ENCODE results near the gene EPHB1. TPM values are rescaled to one million over a fixed set of nuclear protein-coding genes. Genes with fewer than 3 reads are reported as not detected.

The EPHB1 gene
- total and polyA plus RNA-seq, 4 donors = 0.23 to 1.7 (median 0.52) TPM

DNA sequence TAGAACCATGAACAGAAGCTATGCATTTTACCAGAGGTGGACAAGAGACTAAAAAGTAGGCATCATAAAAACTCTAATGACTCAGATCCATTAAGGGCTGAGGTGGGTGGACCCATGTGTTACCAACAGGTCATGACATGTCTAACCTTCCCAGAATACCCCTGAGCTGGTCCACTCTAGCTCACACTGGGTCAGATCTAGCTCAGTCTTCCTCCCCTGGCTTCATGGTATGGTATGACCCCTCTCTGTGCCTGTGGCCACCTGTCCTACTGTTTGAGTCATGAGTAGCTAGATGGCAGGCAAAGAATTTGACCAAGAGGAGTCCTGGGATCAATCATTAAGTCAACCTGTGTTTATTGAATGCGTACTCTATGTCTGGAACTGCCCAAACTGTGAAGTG is 340.4 kb downstream of the EPHB1 start:
- Histone ChIP-seq H3K4me1 (ENCODE audit: control insufficient read depth in 4 of 4, insufficient read depth in 4 of 4, low read length in 3 of 4) (peaks cover under 1 to 3% (median 1%) of the 10 kb centered on the region in 4 donors), H3K27me3 (ENCODE audit: control insufficient read depth in 4 of 4, insufficient read depth in 4 of 4, low read length in 3 of 4) (no peaks in the 10 kb centered on the region), H3K9ac (ENCODE audit: low read depth in 1 of 2, low read length in 2 of 2) (no peak overlapping the region), H3K36me3 (ENCODE audit: control insufficient read depth in 4 of 4, insufficient read depth in 3 of 4, low read depth in 1 of 4, low read length in 3 of 4) (no peaks in the 10 kb centered on the region), H3K4me3 (ENCODE audit: low read depth in 1 of 3, low read length in 3 of 3) (no peak overlapping the region), H3K9me3 (ENCODE audit: control insufficient read depth in 4 of 4, low read length in 3 of 4) (no peaks in the 10 kb centered on the region), H3K27ac (ENCODE audit: low read depth in 1 of 2, low read length in 2 of 2) (no peak overlapping the region)
- 93% methylated on average over 1 of the region's 1 CpG for WGBS
- TF ChIP-seq, protein P1, sequence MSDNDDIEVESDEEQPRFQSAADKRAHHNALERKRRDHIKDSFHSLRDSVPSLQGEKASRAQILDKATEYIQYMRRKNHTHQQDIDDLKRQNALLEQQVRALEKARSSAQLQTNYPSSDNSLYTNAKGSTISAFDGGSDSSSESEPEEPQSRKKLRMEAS (IDR thresholded peaks at IDR 0.05) = no peak
- TF ChIP-seq REST (IDR thresholded peaks at IDR 0.05) (no peak), YY1 (IDR thresholded peaks at IDR 0.05) (no peak)
- TF ChIP-seq, protein P2, sequence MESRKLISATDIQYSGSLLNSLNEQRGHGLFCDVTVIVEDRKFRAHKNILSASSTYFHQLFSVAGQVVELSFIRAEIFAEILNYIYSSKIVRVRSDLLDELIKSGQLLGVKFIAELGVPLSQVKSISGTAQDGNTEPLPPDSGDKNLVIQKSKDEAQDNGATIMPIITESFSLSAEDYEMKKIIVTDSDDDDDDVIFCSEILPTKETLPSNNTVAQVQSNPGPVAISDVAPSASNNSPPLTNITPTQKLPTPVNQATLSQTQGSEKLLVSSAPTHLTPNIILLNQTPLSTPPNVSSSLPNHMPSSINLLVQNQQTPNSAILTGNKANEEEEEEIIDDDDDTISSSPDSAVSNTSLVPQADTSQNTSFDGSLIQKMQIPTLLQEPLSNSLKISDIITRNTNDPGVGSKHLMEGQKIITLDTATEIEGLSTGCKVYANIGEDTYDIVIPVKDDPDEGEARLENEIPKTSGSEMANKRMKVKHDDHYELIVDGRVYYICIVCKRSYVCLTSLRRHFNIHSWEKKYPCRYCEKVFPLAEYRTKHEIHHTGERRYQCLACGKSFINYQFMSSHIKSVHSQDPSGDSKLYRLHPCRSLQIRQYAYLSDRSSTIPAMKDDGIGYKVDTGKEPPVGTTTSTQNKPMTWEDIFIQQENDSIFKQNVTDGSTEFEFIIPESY (IDR thresholded peaks at IDR 0.05) = no peak
- DNase-seq (ENCODE audit: low spot score) = no peak

- Histone ChIP-seq H3K9me3 (ENCODE audit: control insufficient read depth in 4 of 4, low read length in 3 of 4) (no peaks in the 10 kb centered on the region), H3K27me3 (ENCODE audit: control insufficient read depth in 4 of 4, insufficient read depth in 4 of 4, low read length in 3 of 4) (no peaks in the 10 kb centered on the region), H3K9ac (ENCODE audit: low read depth in 1 of 2, low read length in 2 of 2) (no peak overlapping the region), H3K27ac (ENCODE audit: low read depth in 1 of 2, low read length in 2 of 2) (no peak overlapping the region), H3K36me3 (ENCODE audit: control insufficient read depth in 4 of 4, insufficient read depth in 3 of 4, low read depth in 1 of 4, low read length in 3 of 4) (no peaks in the 10 kb centered on the region), H3K4me1 (ENCODE audit: control insufficient read depth in 4 of 4, insufficient read depth in 4 of 4, low read length in 3 of 4) (peaks cover 3 to 14% (median 12%) of the 10 kb centered on the region in 4 donors), H3K4me3 (ENCODE audit: low read depth in 1 of 3, low read length in 3 of 3) (no peak overlapping the region)
- DNase-seq (ENCODE audit: low spot score) = no peak
- WGBS = 78% methylated on average over 3 of the region's 3 CpGs
- TF ChIP-seq TAF1 (conservative IDR thresholded peaks at IDR 0.05) (no peak), EGR1 (IDR thresholded peaks at IDR 0.05; ENCODE audit: low read depth in 2 of 2) (no peak), YY1 (IDR thresholded peaks at IDR 0.05) (no peak), GABPA (IDR thresholded peaks at IDR 0.05 in 1 of 2, conservative IDR thresholded peaks at IDR 0.05 in 1 of 2) (no peak), NR2F2 (IDR thresholded peaks at IDR 0.05) (no peak), JUND (IDR thresholded peaks at IDR 0.05) (no peak), HNF4G (IDR thresholded peaks at IDR 0.05) (no peak), RXRA (IDR thresholded peaks at IDR 0.05) (no peak), FOXA2 (IDR thresholded peaks at IDR 0.05) (no peak), HNF4A (conservative IDR thresholded peaks at IDR 0.05) (no peak), REST (IDR thresholded peaks at IDR 0.05) (no peak), RAD21 (IDR thresholded peaks at IDR 0.05) (no peak), FOXA1 (IDR thresholded peaks at IDR 0.05) (no peak)
- TF ChIP-seq, protein P2 (IDR thresholded peaks at IDR 0.05) = no peak
- TF ChIP-seq, protein P3, sequence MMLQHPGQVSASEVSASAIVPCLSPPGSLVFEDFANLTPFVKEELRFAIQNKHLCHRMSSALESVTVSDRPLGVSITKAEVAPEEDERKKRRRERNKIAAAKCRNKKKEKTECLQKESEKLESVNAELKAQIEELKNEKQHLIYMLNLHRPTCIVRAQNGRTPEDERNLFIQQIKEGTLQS (IDR thresholded peaks at IDR 0.05) = no peak
- TF ChIP-seq, protein P1 (IDR thresholded peaks at IDR 0.05) = no peak
- TF ChIP-seq, protein P4, sequence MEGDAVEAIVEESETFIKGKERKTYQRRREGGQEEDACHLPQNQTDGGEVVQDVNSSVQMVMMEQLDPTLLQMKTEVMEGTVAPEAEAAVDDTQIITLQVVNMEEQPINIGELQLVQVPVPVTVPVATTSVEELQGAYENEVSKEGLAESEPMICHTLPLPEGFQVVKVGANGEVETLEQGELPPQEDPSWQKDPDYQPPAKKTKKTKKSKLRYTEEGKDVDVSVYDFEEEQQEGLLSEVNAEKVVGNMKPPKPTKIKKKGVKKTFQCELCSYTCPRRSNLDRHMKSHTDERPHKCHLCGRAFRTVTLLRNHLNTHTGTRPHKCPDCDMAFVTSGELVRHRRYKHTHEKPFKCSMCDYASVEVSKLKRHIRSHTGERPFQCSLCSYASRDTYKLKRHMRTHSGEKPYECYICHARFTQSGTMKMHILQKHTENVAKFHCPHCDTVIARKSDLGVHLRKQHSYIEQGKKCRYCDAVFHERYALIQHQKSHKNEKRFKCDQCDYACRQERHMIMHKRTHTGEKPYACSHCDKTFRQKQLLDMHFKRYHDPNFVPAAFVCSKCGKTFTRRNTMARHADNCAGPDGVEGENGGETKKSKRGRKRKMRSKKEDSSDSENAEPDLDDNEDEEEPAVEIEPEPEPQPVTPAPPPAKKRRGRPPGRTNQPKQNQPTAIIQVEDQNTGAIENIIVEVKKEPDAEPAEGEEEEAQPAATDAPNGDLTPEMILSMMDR (IDR thresholded peaks at IDR 0.05; ENCODE audit: low read depth, low read length, missing input control) = no peak
Measured at GRCh38 chr3:135136361-135137100, 341.5 kb downstream of the EPHB1 start.
